Mesendoderm (in vitro differentiated cells): Measurements from ENCODE around the gene UBAC1.

Source experiments
- DNase-seq: peaks from one replicate; pipeline ENCODE4 v3.0.0; 2013
- H2AK5ac ChIP-seq: 2 replicates; pipeline ENCODE4 v1.6.1; 2013; ENCODE audit warnings: low read length, inconsistent platforms
- H2BK120ac ChIP-seq: 2 replicates; pipeline ENCODE4 v1.6.1; 2013; ENCODE audit warnings: low read depth, mild to moderate bottlenecking, low read length, moderate library complexity, mixed read lengths
- H2BK15ac ChIP-seq: replicated peaks from 2 replicates; pipeline ENCODE4 v1.6.1; 2013; ENCODE audit warnings: low read depth, mild to moderate bottlenecking, moderate library complexity
- H2BK5ac ChIP-seq: 2 replicates; pipeline ENCODE4 v1.6.1; 2013; ENCODE audit warnings: low read length, inconsistent platforms
- H3K18ac ChIP-seq: 2 replicates; pipeline ENCODE4 v1.6.1; 2013; ENCODE audit warnings: mild to moderate bottlenecking, low read length, mixed read lengths
- H3K23ac ChIP-seq: one replicate; pipeline ENCODE4 v1.6.1; 2013; ENCODE audit warnings: low read length
- H3K27ac ChIP-seq: 2 replicates; pipeline ENCODE4 v1.5.1; 2013; ENCODE audit warnings: low read depth, mild to moderate bottlenecking, inconsistent platforms, low read length, moderate library complexity
- H3K27me3 ChIP-seq: 2 replicates; pipeline ENCODE4 v1.6.1; 2013; ENCODE audit warnings: low read length, control low read depth, mild to moderate bottlenecking, inconsistent platforms; ENCODE audit not compliant: insufficient read depth, poor library complexity
- H3K36me3 ChIP-seq: 2 replicates; pipeline ENCODE4 v1.6.1; 2013; ENCODE audit warnings: low read length, inconsistent platforms; ENCODE audit not compliant: control insufficient read depth, insufficient read depth
- H3K4ac ChIP-seq: one replicate; pipeline ENCODE4 v1.6.1; 2013; ENCODE audit warnings: low read depth, mild to moderate bottlenecking, low read length, moderate library complexity
- H3K4me1 ChIP-seq: 2 replicates; pipeline ENCODE4 v1.6.1; 2013; ENCODE audit warnings: low read depth, low read length, inconsistent platforms; ENCODE audit not compliant: control insufficient read depth
- H3K4me2 ChIP-seq: 2 replicates; pipeline ENCODE4 v1.6.1; 2013; ENCODE audit warnings: low read length
- H3K4me3 ChIP-seq: 2 replicates; pipeline ENCODE4 v1.5.1; 2013; ENCODE audit warnings: mild to moderate bottlenecking, low read length
- H3K56ac ChIP-seq: one replicate; pipeline ENCODE4 v1.6.1; 2013; ENCODE audit warnings: low read length
- H3K79me1 ChIP-seq: 2 replicates; pipeline ENCODE4 v1.6.1; 2013; ENCODE audit warnings: low read length, inconsistent platforms
- H3K79me2 ChIP-seq: 2 replicates; pipeline ENCODE4 v1.6.1; 2013; ENCODE audit warnings: mild to moderate bottlenecking, low read length; ENCODE audit not compliant: control insufficient read depth, insufficient read depth
- H3K9ac ChIP-seq: 2 replicates; pipeline ENCODE4 v1.6.1; 2013; ENCODE audit warnings: low read length, inconsistent platforms
- H4K5ac ChIP-seq: one replicate; pipeline ENCODE4 v1.6.1; 2013; ENCODE audit warnings: low read length
- H4K8ac ChIP-seq: one replicate; pipeline ENCODE4 v1.6.1; 2013; ENCODE audit warnings: low read depth, mild to moderate bottlenecking, control low read depth, low read length, moderate library complexity
- WGBS: extraction: QIAGEN DNeasy Blood & Tissue Kit; methylation state at CpG from one replicate; pipeline ENCODE4 v1.1.7; 2013; ENCODE audit warnings: low lambda C conversion rate, missing lambda C conversion rate; ENCODE audit not compliant: insufficient coverage; ENCODE audit errors: extremely low coverage; 5-methylcytosine and 5-hydroxymethylcytosine counted together

UBAC1 gene

GRCh38 chr9:135901031-135901758 is 60.0 kb downstream of the UBAC1 start:
- DNase-seq: no peak
- Histone ChIP-seq H2AK5ac (no peak overlapping the region), H3K56ac (no peak overlapping the region), H3K27me3 (no peaks in the 10 kb centered on the region), H3K4me2 (no peak overlapping the region), H3K27ac (no peak overlapping the region), H3K4me3 (no peak overlapping the region), H3K9ac (no peak overlapping the region), H3K4ac (no peak overlapping the region), H2BK15ac (no peak overlapping the region), H3K79me1 (peaks cover 35% of the 10 kb centered on the region), H2BK120ac (no peak overlapping the region), H3K23ac (no peak overlapping the region), H3K36me3 (no peaks in the 10 kb centered on the region), H3K18ac (no peak overlapping the region), H3K4me1 (no peaks in the 10 kb centered on the region), H4K5ac (no peak overlapping the region), H4K8ac (no peak overlapping the region), H2BK5ac (no peak overlapping the region), H3K79me2 (peaks cover 94% of the 10 kb centered on the region)
- no CpG with 5 or more reads among the region's 9 CpGs for WGBS

DNA sequence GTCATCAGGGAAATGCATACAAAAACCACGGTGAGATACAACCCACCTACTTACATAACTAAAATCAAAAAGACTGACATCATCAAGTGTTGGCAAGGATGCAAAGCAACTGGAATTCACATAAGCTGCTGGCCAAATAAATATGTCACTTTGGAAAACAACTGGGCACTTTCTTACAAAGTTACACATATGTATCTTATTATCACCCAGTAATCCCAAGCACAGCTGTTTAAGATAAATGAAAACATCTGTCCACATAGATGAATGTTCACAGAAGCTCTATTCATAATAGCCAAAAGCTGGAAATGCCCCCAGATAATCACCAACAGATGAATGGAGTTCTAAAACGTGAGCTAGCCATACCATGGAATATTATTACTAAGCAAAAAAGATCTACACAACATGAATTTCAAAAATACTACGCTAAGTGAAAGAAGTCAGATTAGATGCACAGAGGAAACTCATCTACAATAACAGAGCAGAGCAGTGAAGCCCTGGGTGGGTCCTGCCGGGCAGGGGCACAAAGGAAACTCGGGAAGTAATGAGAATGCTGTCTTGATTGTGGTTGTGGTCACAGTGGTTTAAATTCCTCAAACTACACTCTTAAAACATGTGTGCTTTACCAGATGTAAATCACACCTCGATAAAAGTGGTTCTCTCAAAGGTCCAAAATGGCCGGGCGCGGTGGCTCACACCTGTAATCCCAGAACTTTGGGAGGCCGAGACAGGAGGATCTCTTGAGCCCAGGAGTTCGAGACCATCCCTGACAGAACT is 62.4 kb downstream of the UBAC1 start:
- H3K27ac ChIP-seq: no peak overlapping the region
- H3K79me1 ChIP-seq: peaks cover 37% of the 10 kb centered on the region
- no peak overlapping the region for H3K9ac ChIP-seq
- no peak overlapping the region for H2BK5ac ChIP-seq
- H3K27me3 ChIP-seq: no peaks in the 10 kb centered on the region
- no peak overlapping the region for H3K23ac ChIP-seq
- no peak overlapping the region for H2BK120ac ChIP-seq
- H3K4ac ChIP-seq: no peak overlapping the region
- H3K4me3 ChIP-seq: no peak overlapping the region
- no peak overlapping the region for H3K18ac ChIP-seq
- H4K5ac ChIP-seq: no peak overlapping the region
- H3K4me1 ChIP-seq: peaks cover 4% of the 10 kb centered on the region
- H3K56ac ChIP-seq: no peak overlapping the region
- H4K8ac ChIP-seq: no peak overlapping the region
- peaks cover 92% of the 10 kb centered on the region for H3K79me2 ChIP-seq
- DNase-seq: no peak
- no peak overlapping the region for H3K4me2 ChIP-seq
- H3K36me3 ChIP-seq: no peaks in the 10 kb centered on the region
- H2AK5ac ChIP-seq: no peak overlapping the region
- no peak overlapping the region for H2BK15ac ChIP-seq
- no CpG with 5 or more reads among the region's 11 CpGs for WGBS

- H2BK5ac ChIP-seq: no peak overlapping the region
Observed at GRCh38 chr9:135896626-135897025, 64.5 kb downstream of the UBAC1 start.

DNA sequence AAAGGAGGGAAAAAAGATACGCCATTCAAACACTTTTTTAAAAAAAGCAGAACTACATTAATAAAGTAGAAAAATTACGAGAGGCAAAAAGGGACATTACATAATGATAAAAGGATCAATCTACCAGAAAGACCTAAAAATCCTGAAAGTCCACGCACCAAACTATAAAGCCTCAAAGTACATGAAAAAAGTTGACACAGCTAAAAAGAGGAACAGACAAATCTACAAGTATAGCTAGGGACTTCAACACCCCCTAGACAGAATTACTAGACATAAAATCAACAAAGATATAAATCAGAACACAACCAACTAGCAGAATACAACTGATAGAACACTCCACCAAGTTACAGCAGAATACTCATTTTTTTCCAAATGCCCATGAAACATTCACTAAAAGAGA is 65.0 kb downstream of the UBAC1 start:
- no peak for DNase-seq
- no peak overlapping the region for H3K18ac ChIP-seq
- H3K27me3 ChIP-seq: no peaks in the 10 kb centered on the region
- no peak overlapping the region for H2BK5ac ChIP-seq
- H3K23ac ChIP-seq: no peak overlapping the region
- H3K4ac ChIP-seq: no peak overlapping the region
- no peak overlapping the region for H2BK15ac ChIP-seq
- peaks cover 27% of the 10 kb centered on the region for H3K79me1 ChIP-seq
- H3K4me1 ChIP-seq: peaks cover 9% of the 10 kb centered on the region
- H3K4me3 ChIP-seq: no peak overlapping the region
- H2BK120ac ChIP-seq: no peak overlapping the region
- H3K27ac ChIP-seq: no peak overlapping the region
- H3K36me3 ChIP-seq: no peaks in the 10 kb centered on the region
- H3K4me2 ChIP-seq: no peak overlapping the region
- H3K9ac ChIP-seq: no peak overlapping the region
- H3K79me2 ChIP-seq: peaks cover 87% of the 10 kb centered on the region
- no peak overlapping the region for H4K8ac ChIP-seq
- no CpG with 5 or more reads among the region's 3 CpGs for WGBS
- H4K5ac ChIP-seq: no peak overlapping the region
- H2AK5ac ChIP-seq: no peak overlapping the region
- H3K56ac ChIP-seq: no peak overlapping the region

More at GRCh38 chr9:135896626-135897025, 64.5 kb downstream of the UBAC1 start:
- H3K4me1 ChIP-seq: peaks cover 7% of the 10 kb centered on the region
- no peak overlapping the region for H3K18ac ChIP-seq
- no peak overlapping the region for H3K27ac ChIP-seq
- no peak overlapping the region for H2BK120ac ChIP-seq
- no peak overlapping the region for H3K9ac ChIP-seq
- H2BK15ac ChIP-seq: no peak overlapping the region
- DNase-seq: no peak
- H2AK5ac ChIP-seq: no peak overlapping the region
- no peaks in the 10 kb centered on the region for H3K27me3 ChIP-seq
- no peak overlapping the region for H4K5ac ChIP-seq
- H4K8ac ChIP-seq: no peak overlapping the region
- no peak overlapping the region for H3K4me2 ChIP-seq
- WGBS: no CpG with 5 or more reads among the region's 2 CpGs
- peaks cover 25% of the 10 kb centered on the region for H3K79me1 ChIP-seq
- H3K23ac ChIP-seq: no peak overlapping the region
- no peaks in the 10 kb centered on the region for H3K36me3 ChIP-seq
- H3K4ac ChIP-seq: no peak overlapping the region
- H3K4me3 ChIP-seq: no peak overlapping the region
- peaks cover 87% of the 10 kb centered on the region for H3K79me2 ChIP-seq
- no peak overlapping the region for H3K56ac ChIP-seq

DNA sequence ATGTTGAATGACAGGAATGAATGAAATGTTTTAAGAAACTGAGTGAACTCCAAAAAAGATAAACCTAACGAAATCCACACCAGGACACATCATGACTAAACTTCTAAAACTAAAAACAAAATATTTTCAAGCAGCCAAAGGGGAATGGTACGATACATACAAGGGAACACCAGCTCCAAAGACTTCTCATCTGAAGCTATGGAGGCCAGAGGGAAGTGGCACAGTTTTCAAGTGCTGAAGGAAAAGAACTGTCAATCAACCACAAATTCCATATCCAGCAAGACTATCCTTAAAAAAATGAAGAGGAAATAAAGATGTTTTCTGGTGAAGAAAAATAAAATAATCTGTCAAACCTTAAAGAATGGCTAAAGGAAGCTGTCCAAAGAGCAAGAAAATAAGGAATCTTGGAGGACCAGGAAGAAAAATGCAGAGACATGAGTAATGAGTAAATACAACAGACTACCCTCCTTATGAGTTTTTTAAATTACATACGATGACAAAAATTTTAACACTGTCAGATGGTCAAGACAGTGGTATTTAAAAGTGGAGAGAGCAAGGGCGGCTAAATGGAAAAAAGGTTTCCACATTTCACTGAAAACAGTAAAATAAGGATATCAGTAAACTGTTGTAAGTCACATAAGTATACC is 65.8 kb downstream of the UBAC1 start:
- no peak for DNase-seq
- Histone ChIP-seq H3K4me2 (no peak overlapping the region), H2BK15ac (no peak overlapping the region), H3K79me1 (peaks cover 27% of the 10 kb centered on the region), H3K4me1 (peaks cover 11% of the 10 kb centered on the region), H2BK5ac (no peak overlapping the region), H3K27ac (no peak overlapping the region), H3K27me3 (no peaks in the 10 kb centered on the region), H2BK120ac (no peak overlapping the region), H3K18ac (no peak overlapping the region), H3K4me3 (no peak overlapping the region), H4K8ac (no peak overlapping the region), H2AK5ac (no peak overlapping the region), H3K23ac (no peak overlapping the region), H4K5ac (no peak overlapping the region), H3K56ac (no peak overlapping the region), H3K9ac (no peak overlapping the region), H3K36me3 (no peaks in the 10 kb centered on the region), H3K4ac (no peak overlapping the region), H3K79me2 (peaks cover 88% of the 10 kb centered on the region)
- WGBS: no CpG with 5 or more reads among the region's 4 CpGs
